T-helper 9 cell (primary cell): ENCODE results near the gene TRAPPC11.
A peak's percentile ranks its signal among the peaks of the same experiment; 100 is the strongest.
"Not testable (repeated sequence)": the region's sequence is repeated elsewhere in the genome, so short reads cannot be mapped to it uniquely, and the experiment has no call there.

Source experiments
- DNase-seq: peaks from one replicate; pipeline ENCODE4 v3.0.0-alpha.2; 2020

TRAPPC11 gene

DNA sequence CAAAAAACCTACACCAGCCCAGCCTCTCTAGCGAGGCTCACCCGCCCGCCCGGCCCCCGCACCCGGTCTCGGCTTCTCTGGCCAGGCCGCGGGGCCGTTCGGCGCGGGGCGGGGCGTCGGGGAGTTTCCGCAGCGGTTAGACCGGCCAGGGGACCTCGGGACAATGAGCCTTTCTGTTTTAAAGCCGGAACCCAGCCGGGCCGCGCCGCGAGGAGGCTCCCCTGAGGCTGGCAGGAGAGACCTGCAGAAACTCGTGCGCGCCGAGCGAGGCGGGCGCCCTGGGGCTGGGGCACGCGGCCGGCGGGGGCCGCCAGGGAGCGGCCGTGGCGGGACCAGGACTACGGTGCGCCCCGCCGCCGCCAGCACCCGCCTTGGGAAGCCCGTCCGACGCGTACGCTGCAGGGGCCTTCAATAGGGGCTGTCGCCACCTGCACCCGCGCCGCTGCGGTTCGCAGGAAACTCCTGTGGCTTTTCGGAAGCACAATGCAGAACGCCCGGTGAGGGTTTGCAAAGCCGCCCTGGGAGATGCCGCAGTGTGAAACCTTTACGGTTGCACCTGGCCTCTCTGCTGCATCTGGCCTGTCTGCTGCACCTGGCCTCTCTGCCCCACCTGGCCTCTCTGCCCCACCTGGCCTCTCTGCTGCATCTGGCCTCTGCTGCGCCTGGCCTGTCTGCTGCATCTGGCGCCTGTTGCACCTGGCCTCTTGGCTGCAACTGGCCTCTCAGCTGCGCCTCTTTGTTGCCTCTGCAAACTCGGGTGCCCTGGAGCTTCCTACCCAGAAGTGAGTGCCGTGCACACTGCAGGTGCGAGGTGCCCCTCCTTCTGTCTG is 63.9 kb downstream of the TRAPPC11 start:
- peak; percentile 12 for DNase-seq

DNA sequence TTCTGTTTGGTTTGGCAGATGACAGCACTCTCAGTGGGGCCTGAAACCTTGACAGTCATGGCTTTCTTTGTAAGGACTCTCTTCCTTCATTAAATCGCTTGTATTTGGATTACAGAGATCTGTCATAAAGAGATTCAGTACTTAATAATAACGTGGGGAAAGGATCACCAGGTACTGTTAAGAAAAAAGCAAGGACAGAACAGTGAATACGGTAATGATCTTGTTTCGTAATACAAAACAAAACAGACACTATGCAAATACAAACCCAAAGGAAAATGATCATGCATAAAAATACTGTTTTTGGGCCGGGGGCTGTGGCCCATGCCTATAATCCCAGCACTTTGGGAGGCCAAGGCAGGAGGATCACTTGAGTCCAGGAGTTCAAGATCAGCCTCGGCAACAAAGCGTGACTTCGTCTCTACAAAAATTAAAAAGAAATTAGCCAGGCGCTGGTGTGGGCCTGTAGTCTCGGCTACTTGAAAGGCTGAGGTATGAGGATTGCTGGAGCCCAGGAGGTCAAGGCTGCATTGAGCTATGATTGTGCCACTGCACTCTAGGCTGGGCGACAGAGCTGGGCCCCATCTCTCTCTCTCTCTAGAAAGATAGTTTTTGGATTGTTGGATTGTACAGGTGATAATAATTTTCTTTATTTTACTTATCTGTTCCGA is 64.6 kb downstream of the TRAPPC11 start:
- no peak for DNase-seq

DNA sequence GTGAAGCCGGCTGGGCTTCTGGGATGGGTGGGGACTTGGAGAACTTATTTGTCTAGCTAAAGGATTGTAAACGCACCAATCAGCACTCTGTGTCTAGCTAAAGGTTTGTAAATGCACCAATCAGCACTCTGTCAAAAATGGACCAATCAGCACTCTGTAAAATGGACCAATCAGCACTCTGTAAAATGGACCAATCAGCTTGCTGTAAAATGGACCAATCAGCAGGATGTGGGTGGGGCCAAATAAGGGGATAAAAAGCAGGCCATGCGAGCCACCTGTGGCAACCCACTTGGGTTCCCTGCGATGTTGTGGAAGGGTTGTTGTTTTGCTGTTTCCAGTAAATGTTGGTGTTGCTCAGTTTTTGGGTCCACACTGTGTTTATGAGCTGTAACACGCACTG is 66.5 kb downstream of the TRAPPC11 start:
- not testable (repeated sequence) for DNase-seq

DNA sequence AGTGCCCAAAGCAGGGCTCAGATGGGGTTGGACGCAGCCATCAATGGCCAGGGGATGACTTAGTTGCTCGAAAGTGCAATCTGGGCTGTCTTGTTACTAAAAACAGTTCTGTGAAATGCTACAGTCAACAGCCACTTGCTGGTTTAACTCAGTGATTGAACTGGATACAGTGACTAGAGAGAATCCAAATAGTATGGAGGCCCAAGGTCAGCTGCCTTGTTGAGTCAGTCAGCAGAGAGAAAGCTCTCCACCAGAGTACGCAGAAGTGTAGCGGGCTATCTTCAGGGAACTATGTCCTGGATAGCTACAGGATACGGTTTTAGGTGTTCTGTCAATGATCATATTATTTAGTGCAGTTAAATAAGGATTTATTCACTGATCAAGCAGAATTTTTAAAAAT is 68.4 kb downstream of the TRAPPC11 start:
- DNase-seq: no peak

DNA sequence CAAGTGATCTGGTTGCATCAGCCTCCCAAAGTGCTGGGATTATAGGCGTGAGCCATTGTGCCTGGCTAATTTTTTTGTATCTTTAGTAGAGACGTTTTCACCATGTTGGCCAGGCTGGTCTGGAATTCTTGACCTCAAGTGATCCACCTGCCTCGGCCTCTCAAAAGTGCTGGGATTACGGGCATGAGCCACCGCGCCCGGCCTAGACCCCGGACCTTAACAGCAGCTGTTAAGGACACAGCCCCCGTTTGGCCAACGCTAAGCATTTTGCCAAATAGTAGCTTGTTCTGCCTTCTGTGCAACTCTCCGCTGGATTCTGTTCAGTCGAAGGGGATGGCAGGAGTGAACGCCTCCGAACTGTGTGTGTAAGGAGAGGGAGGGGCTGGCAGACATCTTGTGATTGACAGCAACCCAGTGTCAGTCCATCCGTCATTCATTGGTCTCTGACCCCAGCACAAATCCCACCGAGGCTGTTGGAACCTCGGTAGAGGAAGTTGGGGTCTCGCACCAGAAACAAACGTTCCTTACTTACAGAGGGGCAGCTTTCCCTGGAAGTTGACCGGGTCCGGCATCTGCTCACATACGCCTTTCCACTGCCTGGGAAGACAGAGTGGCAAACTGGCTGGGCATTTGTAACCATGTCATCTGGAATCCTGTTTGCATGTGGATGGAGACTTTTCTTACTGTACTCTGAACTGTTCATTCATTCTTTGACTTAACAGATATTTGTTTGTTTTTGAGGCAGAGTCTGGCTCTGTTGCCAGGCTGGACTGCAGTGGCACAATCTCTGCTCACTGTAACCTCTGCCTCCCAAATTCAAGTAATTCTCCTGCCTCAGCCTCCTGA is 69.4 kb downstream of the TRAPPC11 start:
- DNase-seq: no peak

DNA sequence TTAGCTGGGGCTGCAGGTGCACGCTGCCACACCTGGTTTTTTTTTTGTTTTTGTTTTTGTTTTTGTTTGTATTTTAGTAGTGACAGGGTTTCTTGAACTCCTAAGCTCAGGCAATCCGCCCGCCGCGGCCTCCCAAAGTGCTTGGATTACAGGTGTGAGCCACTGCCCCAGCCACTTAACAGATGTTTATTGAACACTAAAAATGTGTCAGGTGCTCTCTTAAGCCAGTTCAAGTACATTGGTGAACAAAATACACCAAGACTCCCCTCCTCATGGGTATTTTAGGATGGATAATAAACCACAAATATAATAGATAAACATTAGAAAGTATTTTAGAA is 69.9 kb downstream of the TRAPPC11 start:
- no peak for DNase-seq

DNA sequence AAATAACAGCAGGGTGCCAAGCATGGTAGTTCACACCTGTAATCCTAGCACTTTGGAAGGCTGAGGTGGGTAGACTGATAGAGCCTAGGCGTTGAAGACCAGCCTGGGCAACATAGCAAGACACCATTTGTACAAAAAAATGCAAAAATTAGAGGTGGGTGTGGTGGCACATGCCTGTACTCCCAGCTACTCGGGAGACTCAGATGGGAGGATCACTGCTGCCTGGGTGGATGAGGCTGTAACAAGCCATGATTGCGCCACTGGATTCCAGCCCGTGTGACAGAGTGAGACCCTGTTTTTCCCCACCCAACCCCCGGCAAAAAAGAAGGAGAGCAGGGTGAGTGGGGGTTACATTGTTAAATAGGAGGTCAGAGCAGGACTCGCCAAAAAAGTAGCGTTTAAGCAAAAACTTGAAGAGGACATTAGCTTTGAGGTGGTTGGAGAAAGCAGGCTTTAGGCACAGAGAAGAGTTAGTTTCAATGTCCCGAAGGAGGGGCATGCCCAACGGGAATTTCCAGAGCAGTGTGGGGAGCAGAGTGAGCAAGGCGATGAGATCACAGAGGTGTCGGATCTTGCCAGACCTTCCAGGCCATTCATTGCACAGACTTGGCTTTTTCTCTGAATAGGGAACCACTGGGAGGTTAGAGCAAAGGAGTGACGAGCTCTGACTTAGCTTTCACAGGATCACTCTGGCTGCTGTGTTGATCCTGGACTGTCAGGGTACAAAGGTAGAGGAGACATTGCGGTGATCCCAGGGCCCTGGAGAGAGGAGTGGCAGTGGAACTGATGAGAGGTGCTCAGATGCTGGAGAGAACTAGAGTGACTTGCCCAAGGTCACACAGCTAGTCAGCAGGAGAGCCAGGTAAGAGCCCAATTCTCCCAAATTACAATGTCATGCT is 70.6 kb downstream of the TRAPPC11 start:
- no peak for DNase-seq

DNA sequence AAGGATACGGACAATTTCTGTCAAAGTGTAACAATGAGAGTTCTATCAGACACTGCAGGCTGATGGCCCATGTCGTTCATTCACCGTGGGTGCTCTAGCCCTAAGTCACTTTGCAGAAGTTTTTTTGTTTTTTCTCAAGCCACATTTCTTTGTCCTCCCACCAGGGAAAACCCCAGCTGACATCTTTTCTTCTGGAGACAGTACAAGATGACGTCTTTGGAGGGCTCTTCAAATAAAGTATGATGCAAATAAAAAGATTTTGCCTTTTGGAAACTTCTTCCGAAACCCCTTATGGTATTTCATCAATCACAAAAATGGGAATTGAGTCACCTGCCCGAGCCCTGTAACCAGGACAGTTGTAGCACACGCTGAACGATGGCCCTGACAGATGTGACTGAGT is 73.2 kb downstream of the TRAPPC11 start:
- DNase-seq: no peak

DNA sequence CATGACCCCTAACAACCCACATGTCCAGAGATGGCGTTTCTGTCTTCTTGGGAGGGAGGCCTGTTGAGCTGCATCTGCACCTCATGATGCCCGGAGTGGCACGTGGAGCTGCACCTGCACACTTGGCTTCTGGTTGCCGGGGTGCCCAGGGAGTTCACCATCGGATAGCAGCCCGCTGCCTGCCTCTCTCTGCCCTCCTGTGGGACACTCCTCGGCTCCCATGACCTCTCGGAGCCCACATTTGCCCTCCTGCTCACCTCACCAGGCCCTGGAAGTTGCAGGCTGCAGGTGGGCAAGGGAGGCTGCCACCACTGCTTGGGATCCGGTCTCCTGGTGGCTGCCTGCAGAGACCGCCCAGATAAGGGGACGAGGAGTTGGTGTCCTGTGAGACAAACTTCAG is 74.1 kb downstream of the TRAPPC11 start:
- no peak for DNase-seq

DNA sequence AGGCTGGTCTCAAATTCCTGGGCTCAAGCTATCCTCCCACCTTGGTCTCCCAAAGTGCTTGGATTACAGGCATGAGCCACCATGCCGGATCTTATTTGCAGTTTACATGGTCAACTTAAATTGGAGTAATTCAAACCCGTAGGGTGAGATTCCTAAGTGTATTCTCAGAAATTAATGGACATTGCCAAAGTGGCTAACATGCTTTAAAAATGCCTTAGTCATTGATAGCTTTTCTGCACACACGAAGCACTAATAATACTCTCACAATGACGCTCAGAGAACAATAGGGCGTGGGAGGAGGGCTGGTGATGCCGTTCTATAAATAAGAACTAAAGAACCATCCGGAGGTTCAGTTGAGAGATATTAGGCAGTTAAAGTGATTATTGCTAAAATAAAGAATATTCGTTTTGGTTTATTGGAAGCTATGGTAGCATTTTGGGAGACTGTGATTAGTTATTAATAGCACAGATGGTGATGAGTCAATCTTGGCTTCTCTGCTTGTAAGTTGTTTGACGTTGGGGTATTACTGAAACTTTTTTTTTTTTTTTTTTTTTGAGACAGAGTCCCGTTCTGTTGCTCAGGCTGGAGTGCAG is 79.1 kb downstream of the TRAPPC11 start:
- DNase-seq: no peak

DNA sequence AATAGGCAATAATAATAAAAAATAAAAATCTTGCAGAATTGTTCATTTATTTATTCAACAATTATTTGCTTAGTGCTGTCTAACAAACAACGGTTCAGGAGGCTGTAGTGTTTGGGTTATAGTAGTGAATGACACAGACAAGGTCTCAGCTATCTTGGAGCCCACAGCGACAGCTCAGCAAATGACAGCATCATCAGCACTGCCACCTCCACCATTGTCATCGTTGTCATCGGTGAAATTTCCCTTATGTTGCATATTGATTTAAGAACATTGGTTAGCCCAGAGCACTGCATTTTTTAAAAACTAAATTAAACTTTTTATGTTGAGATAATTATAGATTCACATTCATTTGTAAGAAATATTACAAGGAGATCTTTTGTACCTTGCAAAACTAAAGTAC is 79.9 kb downstream of the TRAPPC11 start:
- DNase-seq: no peak

DNA sequence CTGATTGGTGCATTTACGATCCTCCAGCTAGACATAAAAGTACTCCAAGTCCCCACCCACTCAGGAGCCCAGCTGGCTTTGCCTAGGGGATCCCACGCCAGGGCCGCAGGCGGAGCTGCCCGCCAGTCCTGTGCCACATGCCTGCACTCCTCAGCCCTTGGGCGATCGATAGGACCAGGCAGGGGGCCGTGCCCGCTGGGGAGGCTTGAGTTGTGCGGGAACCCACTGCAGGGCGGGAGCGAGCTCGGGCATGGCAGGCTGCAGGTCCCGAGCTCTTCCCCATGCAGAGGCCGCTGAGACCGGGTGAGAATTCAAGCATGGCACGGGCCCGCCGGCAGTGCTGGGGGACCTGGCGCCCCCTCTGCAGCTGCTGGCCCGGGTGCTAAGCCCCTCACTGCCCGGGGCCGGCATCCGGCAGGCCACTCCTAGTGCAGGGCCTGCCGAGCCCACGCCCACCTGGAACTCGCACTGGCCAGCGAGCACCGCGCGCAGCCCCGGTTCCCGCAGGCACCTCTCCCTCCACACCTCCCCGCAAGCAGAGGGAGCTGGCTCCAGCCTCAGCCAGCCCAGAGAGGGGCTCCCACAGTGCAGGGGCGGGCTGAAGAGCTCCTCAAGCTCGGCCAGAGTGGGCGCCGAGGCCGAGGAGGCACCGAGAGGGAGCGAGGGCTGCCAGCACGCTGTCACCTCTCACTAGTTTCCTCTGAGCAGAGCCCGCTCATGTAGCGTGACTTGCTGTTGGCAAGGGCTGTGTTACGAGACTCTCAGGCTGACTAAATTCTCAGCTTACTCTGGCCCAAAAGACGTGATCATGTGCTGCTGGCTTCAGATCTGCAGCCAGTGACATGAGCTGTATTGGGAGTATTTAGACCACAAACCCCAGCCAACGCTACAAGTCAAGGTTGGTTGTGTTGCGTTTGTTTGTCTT is 87.5 kb downstream of the TRAPPC11 start:
- DNase-seq: no peak

DNA sequence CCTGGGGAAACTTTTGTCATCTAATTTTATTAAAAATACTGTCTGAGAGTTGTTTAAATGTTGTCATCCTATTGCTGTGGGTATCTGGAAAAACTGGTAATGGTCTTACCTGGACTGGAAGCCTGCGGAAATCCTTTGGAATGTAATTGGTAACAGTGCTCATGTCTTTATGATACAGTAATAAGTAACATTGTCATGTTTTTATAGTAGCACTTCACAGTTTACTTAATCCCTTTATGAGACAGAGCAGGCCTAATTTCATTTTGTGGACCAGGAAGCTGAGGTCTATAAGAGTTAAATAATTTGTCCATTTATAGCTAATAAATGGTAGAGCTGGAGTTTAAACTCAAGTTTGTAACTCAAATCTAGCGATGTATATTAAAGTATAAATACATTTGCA is 88.3 kb downstream of the TRAPPC11 start:
- DNase-seq: no peak

DNA sequence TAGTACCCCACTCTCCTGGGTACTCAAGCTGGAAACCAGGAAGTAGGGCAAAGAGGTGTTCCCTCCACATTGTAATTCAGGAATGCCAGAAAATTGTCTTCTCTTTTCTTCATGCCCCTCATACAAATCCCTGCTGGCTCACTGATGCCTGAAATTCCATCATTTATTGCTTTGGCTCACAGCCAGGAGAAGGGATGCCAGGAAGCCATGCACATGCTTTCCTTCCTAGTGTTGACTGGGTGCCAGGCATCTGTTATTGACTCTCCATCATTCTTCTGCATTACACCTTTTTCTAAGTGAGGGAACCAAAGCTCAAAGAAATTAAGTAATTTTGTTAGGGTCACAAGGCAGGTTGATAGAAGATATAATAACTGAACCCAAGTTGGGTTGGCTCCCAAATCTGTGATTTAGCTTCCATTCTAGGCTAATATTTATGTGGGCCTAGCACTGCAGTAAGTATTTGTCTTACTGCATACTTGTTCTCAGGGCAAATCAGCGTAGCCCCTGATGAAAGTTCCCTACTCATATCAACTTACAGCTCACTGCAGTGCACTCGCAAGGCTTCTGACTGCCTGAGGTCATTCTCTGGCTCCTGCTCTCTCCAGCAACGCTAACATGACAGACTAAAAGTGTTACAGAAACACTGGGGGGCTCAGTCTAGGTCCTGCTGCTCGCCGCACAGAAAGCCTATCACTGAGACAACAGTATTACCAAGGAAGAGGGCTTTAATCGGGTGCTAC is 89.0 kb downstream of the TRAPPC11 start:
- no peak for DNase-seq

DNA sequence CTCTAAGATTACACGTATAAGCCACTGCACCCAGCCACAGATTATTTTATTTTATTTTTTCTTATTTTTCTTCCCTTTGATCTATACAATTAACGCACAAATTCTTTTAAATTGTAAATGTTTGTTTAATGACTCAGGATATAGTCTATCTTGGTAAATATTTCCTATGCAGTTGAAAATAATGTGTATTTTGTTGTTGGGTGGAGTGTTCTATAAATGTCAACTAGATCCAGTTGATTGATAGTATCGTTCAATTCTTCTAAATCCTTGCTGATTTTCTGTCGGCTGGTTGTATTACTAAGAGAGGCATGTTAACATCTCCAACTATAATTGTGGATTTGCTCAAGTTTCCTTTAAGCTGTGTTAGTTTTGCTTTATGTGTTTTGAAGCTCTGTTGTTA is 92.0 kb downstream of the TRAPPC11 start:
- no peak for DNase-seq

DNA sequence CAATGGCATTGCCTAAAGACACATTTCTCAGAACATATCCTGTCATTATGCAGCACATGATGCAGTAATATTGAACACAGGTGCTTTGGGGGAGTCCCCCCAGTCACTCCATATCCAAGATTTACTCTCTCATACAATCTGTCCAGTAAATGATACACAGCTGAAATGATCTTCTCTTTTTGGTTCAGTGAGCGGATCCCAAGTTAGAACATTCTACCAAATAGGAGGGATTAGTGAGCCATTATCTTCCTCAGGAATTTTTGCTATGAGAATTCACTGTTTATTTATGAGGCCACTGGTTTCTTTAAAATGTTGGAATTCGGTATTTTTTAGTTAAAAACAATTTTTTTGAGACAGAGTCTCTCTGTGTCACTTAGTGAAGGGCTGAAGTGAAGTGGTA is 96.5 kb downstream of the TRAPPC11 start:
- no peak for DNase-seq

DNA sequence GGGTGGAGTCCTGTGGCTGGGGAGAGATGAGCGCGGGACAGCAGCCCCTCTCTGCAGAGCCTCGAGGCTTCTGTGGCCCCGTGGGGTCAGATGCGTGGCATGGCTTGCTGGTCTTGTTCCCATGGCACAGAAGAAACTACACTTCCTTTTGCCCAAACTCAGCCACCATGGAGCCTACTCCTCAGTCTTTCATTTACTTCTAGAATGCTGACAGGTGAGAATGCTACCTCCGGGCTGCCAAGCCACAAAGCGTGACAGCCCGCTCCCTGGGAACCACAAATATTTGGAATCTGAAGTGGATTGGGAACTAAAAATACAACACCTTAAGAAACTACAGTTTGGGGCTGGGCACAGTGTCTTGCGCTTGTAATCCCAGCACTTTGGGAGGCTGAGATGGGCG is 98.0 kb downstream of the TRAPPC11 start:
- no peak for DNase-seq

DNA sequence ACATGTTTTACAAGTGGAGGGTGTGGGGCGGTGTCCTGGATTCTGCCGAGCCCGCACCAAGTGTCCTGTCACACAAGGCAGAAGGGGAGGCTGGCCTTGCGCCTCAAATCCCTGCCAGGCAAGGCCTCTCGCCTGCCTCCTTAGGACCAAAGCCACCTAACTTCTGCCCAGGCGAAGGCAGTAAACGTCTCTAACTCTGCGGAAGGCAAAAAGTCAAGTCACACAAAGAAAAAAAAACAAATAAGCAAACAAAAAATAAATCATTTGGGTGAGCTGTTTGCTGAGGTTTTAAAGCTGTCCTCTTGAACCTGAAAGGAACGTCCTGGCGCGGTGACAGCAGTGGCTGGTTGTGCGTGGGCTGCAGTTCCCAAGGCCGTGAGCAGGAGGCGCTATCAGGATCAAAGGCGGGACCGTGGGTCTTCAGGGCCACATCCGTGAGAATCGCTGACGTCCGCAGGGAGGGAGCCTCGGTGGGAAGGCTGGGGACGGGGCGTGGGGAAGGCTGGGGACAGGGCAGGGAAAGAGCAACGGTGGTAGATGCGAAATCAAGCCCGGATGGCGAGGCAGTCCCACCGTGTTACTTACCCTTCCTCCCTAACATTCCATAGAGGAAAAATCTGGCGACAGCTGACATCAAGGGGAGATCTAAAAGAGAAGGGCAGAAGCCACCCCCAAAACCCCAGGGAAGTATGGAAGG is 99.1 kb downstream of the TRAPPC11 start:
- DNase-seq: no peak

DNA sequence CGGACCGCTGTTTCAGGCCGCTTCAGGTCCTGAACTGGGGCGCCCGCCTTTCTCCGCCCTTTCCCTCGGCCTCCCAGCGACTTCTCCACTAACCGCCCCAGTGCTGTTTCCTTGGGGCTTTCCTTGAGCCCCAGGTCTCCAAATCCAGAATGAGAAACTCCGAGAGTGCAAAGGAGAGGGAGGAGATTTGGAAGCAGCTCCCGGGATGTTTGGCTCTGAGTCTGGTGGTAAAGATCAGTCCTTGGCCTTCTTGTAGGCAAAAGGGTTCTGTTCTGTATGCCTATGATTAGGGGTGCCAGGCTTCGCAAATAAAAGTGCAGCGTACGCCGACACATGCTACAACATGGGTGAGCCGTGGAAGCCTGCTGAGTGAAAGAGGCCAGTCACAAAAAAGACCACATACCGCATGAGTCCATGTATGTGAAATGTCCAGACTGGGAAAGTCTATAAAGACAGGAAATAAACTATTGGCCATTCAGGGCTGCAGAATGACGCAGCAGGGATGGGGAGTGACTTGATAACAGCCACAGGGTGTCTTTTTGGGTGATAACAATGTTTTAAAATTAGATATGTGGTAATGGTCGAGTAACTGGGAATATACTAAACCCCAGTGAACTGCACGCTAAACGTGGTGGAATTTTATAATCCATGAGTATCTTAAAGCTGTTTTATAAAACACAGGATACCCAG is 99.8 kb downstream of the TRAPPC11 start:
- no peak for DNase-seq
